Medulla oblongata (tissue), 1 donor: Measurements from ENCODE around the gene VAV2.
"Not testable (repeated sequence)": the region's sequence is repeated elsewhere in the genome, so short reads cannot be mapped to it uniquely, and the experiment has no call there.

ENCODE experiments used
- DNase-seq: peaks from one replicate; pipeline ENCODE4 v3.0.0-alpha.2; 2015; ENCODE audit errors: extremely low spot score

VAV2 gene

GRCh38 chr9:133969681-133970580 lies 22.2 kb downstream of the VAV2 start:
- no peak for DNase-seq

- no peak for DNase-seq
Observed at GRCh38 chr9:133968966-133969617, 23.0 kb downstream of the VAV2 start.

- DNase-seq = no peak
Observed at GRCh38 chr9:133968428-133968827, 23.7 kb downstream of the VAV2 start.

- no peak for DNase-seq
Observed at GRCh38 chr9:133967024-133967741, 24.9 kb downstream of the VAV2 start.

GRCh38 chr9:133964463-133964862 lies 27.7 kb downstream of the VAV2 start:
- no peak for DNase-seq

GRCh38 chr9:133963166-133963565 lies 29.0 kb downstream of the VAV2 start:
- DNase-seq = no peak

GRCh38 chr9:133962341-133962740 lies 29.8 kb downstream of the VAV2 start:
- no peak for DNase-seq

GRCh38 chr9:133961226-133962165 lies 30.6 kb downstream of the VAV2 start:
- DNase-seq = no peak

- no peak for DNase-seq
Observed at GRCh38 chr9:133960568-133961129, 31.5 kb downstream of the VAV2 start.

- no peak for DNase-seq
Observed at GRCh38 chr9:133959966-133960567, 32.1 kb downstream of the VAV2 start.

GRCh38 chr9:133959171-133959570 lies 33.0 kb downstream of the VAV2 start:
- DNase-seq = no peak

GRCh38 chr9:133958756-133959155 lies 33.4 kb downstream of the VAV2 start:
- DNase-seq = no peak

GRCh38 chr9:133957772-133958171 lies 34.4 kb downstream of the VAV2 start:
- not testable (repeated sequence) for DNase-seq

- no peak for DNase-seq
Observed at GRCh38 chr9:133957328-133957727, 34.8 kb downstream of the VAV2 start.

- no peak for DNase-seq
Observed at GRCh38 chr9:133956520-133957076, 35.5 kb downstream of the VAV2 start.

GRCh38 chr9:133955821-133956411 lies 36.2 kb downstream of the VAV2 start:
- DNase-seq = no peak

- DNase-seq = no peak
Observed at GRCh38 chr9:133954862-133955529, 37.1 kb downstream of the VAV2 start.

- DNase-seq = no peak
Observed at GRCh38 chr9:133953976-133954709, 38.0 kb downstream of the VAV2 start.

GRCh38 chr9:133953621-133953975 lies 38.5 kb downstream of the VAV2 start:
- DNase-seq = no peak
